Stimulated activated CD8-positive, alpha-beta memory T cell treated with anti-CD3 and anti-CD28 coated beads, Interleukin-7, amount 100 ng/mL, for 48 hours (primary cell): ENCODE results near the gene AQP2.
"Not testable (repeated sequence)": the region's sequence is repeated elsewhere in the genome, so short reads cannot be mapped to it uniquely, and the experiment has no call there.

ENCODE experiments used
- DNase-seq, 2 donors: peaks; one replicate each; pipeline ENCODE4 v3.0.0-alpha.2; 2020; ENCODE audit warnings: low read depth in 1 of 2; ENCODE audit errors: extremely low read depth in 1 of 2

AQP2 gene

GRCh38 chr12:49984476-49985359, 34.2 kb downstream of the AQP2 start:
- DNase-seq = no peak

- no peak for DNase-seq
Observed at GRCh38 chr12:49985981-49986380, 35.4 kb downstream of the AQP2 start.

- not testable (repeated sequence) for DNase-seq
Observed at GRCh38 chr12:49986476-49986875, 35.9 kb downstream of the AQP2 start.

- no peak for DNase-seq
Observed at GRCh38 chr12:49987625-49988303, 37.2 kb downstream of the AQP2 start.

- not testable (repeated sequence) for DNase-seq
Observed at GRCh38 chr12:49989400-49989799, 38.9 kb downstream of the AQP2 start.

GRCh38 chr12:49990273-49990672, 39.7 kb downstream of the AQP2 start:
- no peak for DNase-seq

- no peak for DNase-seq
Observed at GRCh38 chr12:49998453-49998852, 47.9 kb downstream of the AQP2 start.

- no peak for DNase-seq
Observed at GRCh38 chr12:50003595-50003994, 53.1 kb downstream of the AQP2 start.

GRCh38 chr12:50004696-50005095, 54.2 kb downstream of the AQP2 start:
- no peak for DNase-seq

GRCh38 chr12:50005175-50005574, 54.6 kb downstream of the AQP2 start:
- no peak for DNase-seq

- DNase-seq = no peak
Observed at GRCh38 chr12:50006280-50006679, 55.7 kb downstream of the AQP2 start.

GRCh38 chr12:50006754-50007442, 56.4 kb downstream of the AQP2 start:
- DNase-seq = no peak
